HG02571 (cell line): ENCODE measurements around the gene CCNL2.
A peak's percentile ranks its signal among the peaks of the same experiment; 100 is the strongest.
"Not testable (repeated sequence)": the region's sequence is repeated elsewhere in the genome, so short reads cannot be mapped to it uniquely, and the experiment has no call there.

Experiments used
- ATAC-seq: cut with Tn5 transposase; IDR thresholded peaks from one replicate; pipeline ENCODE4 v1.9.1; 2021; ENCODE audit warnings: mild to moderate bottlenecking, moderate library complexity; ENCODE audit not compliant: unreplicated experiment

The CCNL2 gene

DNA sequence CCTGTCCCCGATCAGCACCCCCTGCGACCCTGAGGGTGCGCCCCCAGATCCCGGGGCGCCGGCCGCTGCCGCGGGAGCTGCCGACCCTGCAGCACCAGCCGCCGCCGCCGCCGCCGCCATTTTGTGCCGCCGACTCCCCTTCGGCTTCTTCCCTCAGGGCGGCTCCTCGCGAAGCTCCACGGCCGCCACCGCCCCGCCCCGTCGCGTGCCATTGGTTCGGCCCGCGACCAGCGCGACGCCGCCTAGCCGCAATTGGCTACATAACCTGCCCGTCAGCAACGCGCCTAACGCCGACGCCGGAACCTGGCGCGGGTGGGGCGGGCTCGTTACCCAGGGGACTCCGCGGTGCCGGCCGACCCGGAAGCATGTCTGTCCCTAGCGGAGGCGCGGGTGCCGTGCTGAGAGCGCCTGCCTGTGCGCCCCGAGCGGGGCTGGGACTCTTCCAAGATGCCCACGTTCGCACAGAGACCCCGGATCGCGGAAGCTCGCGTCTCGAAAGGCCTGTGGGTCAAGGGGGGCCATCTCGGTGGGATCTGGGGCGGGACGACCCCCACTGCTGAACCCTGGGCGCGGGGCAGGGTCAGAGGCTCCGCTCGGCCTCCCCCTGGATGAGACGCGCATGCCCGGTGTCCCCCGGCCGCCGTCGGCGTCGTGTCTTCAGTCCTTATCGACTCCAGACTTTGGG is at the start of gene CCNL2:
TSS of gene CCNL2 (minus strand) at position 149 of the 685 bp plus-strand sequence. CDS start at position 120, 29 bp downstream.
- ATAC-seq, result peak; percentile 85

DNA sequence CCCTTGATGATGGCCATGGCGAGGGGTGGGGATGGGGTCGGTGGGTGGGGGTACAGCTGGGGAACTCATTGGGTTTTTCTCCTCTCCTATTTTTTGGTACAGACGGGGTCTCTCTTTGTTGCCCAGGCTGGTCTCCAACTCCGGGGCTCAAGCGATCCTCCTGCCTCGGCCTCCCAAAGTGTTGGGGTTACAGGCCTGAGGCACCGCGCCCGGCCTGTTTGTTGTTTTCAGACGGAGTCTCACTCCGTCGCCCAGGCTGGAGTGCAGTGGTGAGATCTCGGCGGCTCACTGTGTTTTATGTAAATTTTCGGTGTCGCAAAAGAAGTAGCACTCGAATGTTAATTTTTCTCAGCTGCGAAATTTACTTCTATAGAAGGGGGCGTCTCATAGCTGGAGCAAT is 47.5 kb upstream of the CCNL2 start:
- ATAC-seq, result not testable (repeated sequence)

DNA sequence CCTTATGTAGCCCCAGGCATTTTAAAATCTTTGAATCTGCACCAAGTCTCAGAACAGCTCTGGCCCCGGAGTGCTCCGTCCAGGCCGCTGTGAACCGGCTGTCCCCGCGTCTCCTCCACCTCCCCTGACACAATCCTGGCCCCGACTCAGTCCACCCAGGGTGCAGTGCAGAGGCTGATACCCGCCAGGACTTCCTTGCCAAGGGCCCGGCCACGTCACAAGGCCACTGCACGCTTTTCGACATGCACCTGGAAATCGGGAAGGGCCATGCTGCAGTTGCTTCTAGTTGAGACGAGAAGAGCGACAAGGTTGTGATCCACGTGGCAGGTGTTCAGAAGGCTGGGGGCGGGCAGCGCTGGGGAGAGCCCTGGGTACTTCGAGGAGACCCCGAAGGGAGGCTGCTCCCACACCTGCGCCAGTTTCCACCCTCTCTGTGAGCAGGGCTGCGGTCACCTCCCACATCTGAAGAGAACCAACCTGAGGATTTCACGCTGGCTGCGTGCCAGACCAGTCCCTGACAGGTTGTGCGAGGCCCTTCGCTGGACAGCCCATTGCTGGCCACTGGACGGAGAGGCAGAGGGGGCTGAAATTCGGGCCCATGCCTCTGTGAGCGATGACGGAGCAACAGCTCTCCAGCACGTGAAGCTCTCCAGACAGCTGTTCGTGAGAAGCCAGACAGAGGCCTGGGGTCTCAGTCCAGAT is 43.1 kb upstream of the CCNL2 start:
- ATAC-seq, result no peak

DNA sequence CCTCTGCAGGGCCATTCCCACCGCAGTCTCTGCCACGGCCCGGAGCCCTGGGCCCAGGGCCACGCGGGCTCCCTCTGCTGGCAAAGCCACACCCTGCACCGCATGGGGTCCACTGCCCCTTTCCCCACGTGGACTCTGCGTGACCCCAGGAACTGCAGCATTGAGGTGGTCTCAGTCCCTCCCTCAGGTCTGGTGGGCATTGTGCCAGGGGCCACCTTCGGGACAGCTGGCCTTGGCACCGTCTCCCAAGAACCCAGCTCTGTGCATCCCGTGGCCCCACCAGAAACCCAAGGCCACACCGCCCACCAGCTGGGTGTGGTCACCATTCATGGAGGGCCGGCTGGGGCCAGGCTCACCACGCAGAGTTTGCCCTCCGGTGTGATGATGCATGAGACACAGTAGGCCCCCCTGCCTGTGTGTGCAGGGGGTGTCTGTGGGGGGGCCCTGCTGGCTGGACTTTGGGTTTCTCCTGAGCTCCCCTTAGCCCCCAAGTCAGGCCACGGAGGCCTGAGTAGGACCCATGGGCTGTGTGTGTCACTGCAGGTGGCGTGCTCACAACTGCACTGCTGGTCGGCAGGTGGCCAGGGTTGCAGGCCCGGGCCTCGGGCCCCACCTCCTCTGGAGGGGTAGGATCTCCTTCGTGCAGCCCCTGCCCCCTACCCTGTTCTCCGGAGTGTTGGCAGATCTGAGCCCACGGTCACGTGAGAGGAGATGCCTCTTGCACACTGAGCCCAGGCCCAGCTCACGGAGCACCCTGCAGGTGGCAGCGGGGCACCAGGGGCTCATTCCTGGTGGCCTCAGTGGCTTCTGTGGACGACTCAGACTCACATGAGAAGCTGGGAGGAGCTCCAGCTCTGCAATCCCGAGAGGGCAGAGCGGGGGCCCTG is 42.1 kb upstream of the CCNL2 start:
- no peak for ATAC-seq

DNA sequence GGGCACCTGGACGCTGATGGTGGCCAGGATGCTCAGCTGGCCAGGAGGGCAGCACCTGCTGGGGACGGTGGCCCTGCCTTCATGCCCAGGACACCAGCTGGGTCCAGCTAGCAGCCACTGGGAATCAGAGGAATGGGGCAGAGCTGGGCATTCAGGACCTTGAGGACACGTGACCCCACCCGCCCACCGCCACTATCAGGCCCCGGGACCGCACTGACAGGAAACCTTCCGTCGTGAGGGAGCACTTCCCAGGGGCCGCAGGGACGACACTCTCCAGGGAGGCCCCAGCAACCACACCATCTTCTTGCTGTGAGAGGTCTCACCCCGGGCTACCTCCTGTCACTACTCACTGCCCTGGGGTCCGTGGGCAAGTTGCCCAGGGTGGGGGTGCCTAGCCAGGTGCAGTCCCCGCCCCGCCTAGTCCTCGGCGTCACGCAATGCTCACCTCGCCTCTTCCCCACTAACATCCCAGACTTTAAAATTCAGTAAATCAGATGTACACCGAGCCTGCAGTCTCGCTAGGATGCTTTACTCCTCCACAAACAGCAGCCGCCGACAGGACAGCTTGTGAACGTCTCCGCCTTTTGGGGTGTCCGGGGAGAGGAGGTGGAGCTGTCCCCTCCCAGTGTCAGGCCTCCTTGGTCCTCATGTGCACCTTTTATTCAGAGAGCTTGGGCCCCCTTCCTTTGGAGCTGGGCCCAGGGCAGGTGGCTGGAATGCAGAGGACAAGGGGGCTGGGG is 41.3 kb upstream of the CCNL2 start:
- no peak for ATAC-seq

DNA sequence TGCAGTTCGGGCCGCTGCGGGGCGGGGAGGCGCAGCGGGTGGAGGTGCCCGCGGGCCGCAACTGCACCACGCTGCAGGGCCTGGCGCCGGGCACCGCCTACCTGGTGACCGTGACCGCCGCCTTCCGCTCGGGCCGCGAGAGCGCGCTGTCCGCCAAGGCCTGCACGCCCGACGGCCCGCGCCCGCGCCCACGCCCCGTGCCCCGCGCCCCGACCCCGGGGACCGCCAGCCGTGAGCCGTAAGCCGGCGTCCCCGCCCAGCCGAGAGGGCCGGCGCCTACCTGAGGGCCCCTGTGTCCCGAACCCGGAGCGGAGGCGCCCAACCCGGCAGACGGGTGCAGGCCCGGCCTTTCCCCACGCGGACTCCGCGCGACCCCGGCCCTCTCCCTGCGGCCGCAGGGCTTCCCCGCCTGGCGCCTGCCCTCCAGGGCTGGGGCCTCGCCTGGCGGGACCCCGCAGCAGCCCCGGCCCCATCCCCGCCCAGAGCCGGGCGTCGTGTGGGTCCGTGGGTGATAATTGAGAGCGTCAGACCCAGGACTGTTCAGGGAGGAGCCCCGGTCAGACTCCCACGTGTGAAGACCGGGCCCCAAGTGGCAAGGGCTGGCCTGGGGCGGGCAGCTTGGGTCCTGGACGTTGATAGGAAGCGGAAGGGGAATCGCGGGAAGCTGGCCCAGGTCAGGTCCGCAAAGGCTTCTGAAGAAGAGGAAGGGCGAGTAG is 40.6 kb upstream of the CCNL2 start:
- no peak for ATAC-seq

DNA sequence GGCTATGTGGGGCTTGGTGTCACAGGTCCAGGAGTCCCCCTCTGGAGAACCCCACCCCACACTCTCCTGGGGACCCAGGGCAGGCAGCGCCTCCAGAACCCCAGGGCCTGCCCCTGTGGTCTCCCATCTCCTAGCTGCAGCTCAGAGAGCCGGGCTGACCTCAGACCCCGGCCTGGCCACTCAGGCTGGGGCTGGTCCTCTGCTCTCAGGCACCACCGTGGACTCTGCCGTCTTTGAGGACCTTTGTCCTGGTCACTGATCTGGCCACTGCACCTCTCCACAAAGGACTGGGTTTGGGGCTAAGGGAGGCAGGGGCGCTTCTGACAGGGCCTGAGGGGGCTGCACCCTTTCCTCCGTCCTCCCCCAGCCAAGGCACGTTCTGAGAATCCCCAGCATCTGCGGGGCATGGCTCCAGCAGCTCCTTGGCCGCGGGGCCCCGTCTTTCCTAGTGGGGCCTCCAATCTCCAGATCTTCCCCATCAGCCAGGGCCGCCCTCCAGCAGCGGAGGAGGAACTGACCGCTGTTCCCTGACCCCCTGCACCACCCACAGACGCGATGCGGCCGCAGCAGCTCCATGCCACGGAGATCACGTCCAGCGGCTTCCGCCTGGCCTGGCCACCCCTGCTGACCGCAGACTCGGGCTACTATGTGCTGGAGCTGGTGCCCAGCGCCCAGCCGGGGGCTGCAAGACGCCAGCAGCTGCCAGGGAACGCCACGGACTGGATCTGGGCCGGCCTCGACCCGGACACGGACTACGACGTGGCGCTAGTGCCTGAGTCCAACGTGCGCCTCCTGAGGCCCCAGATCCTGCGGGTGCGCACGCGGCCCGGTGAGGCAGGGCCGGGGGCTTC is 39.6 kb upstream of the CCNL2 start:
- ATAC-seq, result no peak

DNA sequence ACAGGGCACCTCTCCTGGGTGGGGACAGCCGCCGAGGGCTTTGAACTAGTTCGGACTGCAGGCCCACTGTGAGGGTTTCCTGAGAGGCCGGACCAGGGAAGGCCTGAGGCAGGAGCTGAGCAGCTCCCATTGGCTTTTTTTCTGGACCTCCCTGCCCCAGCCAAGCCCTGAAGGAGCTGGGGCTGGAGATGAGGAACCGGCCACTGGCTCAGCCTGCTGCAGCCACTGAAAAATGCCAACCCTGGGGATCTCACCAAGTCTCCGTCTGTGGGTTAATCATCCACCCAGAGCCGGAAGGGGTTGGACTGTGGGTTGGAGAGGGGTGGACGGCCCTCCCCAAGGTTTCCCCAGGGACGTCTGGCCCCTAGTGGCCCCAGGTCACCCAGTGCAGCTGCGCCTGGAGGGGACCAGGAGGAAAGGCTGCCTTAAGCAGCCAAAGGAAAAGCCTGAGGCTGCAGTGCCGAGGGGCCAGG is 38.8 kb upstream of the CCNL2 start:
- no peak for ATAC-seq

DNA sequence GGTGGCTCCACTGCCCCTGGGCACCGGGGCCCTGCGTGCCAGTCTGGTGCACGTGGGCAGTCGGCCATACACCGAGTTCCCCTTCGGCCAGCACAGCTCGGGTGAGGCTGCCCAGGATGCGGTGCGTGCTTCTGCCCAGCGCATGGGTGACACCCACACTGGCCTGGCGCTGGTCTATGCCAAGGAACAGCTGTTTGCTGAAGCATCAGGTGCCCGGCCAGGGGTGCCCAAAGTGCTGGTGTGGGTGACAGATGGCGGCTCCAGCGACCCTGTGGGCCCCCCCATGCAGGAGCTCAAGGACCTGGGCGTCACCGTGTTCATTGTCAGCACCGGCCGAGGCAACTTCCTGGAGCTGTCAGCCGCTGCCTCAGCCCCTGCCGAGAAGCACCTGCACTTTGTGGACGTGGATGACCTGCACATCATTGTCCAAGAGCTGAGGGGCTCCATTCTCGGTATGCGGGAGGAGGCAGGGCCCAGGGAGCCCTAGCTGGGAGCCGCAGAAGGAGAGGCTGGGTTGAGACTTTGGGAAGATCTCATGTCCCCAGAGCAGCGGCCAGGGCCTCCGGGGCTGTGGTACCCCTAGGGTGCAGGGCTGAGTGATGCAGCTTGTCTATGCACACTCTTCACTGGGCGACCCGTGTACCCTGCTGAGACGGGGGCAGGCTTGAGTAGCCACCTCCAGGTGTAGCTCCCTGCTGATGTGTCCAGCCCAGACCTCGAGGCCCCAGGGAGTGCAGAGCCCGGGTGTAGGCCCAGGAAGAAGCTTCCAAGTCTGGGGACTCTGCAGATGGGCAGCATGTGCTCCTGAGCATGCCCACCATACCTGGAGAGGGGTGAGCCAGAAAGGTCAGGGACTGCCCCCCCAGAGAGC is 38.1 kb upstream of the CCNL2 start:
- no peak for ATAC-seq

DNA sequence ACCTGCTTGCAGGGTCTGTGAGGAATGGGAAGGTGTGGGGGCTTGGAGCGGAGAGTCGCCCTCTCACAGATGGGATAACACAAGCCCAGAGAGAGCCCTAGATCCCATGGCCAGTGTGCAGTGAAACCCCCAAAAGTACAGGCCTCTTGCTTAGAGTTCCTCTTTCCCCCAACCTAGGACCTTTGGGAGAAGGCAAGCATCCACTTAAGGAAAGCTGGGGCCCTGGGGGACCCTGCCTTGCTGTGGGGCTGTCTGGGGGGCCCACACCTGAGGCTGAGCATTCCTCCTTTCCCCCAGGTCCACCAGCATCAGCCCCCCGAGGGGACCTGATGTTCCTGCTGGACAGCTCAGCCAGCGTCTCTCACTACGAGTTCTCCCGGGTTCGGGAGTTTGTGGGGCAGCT is 37.5 kb upstream of the CCNL2 start:
- no peak for ATAC-seq

DNA sequence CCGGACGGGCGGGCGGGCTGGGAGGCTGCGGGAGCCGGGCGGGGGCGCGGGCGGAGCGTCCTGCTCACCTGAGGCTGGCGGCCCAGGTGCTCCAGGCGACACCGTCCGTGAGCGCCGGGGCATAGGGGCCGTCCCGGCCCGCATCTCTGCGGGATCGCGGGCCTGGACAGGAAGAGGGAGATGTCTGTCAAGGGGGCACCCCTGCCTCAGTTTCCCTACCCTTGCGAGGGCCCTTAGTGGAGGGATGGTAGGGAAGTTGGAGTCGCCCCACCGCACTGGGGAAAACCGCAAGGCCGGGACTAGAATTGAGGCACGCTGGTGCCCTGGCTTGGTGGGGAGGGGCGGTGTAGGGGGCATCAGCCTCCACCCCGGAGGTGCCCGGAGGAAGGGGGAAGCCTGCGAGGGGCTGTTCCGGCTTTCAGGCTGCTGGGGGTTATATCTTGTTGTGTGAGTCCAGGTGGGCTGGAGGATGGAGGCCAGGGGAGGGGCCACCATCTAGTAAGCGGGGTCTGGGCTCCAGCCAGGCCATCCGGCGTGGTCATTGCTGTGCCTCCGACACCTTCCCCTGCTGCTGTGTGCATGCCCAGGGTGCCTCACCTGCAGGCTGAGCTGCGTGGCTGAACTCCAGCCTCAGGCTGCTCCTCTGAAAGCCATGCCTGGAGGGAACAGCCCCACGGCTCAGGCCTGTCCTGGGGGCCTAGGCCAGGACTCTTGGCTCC is 36.9 kb upstream of the CCNL2 start:
- ATAC-seq, result no peak

DNA sequence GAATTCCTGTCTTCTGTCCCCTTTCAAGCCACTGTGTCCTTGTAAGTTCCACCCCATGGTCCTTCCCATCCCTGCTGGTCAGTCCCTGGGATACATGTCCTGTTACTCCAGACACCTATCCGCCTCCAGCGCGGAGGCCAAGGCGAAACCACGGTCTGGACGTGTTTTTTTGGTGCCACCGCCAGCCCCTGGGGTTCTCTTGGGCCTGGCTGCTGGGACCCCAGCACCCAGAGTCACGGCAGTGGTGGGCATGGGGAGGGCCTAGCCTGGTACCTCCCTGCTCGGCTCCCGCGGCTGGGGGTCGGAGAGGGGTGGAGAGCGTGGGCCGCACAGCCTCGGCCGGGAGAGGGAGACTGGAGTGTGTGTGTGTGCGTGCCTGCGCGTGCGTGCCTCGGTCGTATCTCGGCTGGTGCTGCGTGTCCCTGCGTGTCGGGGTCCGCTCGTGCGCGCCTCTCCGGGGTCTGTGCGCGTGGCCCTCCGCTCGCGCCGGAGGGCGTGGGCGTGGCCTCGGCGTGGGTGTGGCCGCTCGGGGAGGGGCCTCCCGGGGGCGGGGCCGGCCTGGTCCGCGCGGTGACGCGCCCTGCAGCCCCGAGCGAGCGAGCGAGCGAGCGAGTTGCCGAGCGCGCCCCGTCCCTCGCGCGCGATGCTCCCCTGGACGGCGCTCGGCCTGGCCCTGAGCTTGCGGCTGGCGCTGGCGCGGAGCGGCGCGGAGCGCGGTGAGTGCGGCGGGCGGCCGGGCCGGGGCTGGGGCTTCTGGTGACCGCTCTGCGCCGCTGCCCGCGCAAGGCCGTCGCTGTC is 36.2 kb upstream of the CCNL2 start, which contains the start of gene VWA1:
TSS of gene VWA1 (plus strand) at position 585 of the 798 bp plus-strand sequence. CDS start at position 644, 59 bp downstream.
- no peak for ATAC-seq

DNA sequence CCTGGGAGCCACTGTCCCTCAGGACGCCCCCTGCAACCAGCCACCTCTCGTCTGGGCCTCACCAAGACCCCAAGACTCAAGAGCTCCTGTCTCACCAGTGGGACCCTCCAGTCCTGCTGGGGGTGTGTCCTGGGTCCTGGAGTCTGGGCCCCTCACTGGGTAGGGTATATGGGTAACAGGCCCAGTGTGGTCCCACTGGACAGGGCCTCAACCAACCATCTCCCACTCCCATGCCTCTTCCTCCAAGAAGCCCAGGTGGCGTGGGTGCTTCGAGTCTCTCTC is 35.6 kb upstream of the CCNL2 start:
- no peak for ATAC-seq

DNA sequence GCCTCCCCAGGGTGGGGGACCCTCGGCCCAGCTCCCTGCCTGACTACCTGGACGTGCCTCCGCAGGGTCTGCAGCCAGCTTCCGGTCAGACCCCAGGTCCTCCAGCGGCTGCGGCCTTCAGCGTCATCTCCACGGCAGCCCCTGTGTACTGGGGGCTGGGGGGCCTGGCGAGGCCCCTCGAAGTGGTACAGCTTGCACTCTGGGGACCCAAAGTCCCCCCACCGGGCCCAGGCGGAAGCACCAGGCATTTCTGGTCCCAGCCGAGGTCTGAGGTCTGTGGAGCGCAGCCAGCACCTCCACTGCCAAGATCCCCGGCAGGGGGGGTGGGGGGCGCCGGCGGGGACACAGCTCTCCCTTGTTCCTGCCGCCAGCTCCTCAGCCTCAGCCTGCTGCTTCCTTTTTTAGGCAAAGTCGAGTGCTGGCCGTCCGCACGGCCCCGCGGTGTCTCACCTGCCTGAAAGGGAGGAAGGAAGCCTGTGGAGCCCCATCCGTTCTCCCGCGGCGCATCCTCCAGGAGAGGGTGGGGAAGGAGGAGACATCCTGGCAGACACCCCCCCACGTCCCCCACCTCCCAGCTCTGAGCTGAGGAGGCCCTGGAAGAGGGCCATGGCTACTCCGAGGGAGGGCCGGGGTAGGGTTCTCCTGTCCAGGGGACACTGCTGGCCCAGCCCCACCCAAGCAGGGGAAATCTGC is 35.1 kb upstream of the CCNL2 start:
- no peak for ATAC-seq

DNA sequence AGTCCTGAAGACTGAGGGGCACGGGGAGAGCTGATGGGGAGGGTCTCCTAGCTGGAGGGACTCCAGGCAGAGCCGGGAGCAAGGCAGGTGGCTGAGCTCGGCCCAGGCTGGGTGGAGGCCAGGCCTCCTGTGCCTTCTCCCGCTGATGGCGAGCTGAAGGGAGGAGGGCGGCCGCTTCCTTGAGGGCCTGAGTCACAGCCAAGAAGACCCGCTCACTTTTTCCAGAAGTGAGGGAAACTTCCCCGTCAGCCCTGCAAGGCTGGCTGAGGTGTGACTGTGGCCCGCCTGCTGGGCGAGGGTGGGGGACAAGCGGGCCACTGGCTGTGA is 34.6 kb upstream of the CCNL2 start:
- no peak for ATAC-seq

DNA sequence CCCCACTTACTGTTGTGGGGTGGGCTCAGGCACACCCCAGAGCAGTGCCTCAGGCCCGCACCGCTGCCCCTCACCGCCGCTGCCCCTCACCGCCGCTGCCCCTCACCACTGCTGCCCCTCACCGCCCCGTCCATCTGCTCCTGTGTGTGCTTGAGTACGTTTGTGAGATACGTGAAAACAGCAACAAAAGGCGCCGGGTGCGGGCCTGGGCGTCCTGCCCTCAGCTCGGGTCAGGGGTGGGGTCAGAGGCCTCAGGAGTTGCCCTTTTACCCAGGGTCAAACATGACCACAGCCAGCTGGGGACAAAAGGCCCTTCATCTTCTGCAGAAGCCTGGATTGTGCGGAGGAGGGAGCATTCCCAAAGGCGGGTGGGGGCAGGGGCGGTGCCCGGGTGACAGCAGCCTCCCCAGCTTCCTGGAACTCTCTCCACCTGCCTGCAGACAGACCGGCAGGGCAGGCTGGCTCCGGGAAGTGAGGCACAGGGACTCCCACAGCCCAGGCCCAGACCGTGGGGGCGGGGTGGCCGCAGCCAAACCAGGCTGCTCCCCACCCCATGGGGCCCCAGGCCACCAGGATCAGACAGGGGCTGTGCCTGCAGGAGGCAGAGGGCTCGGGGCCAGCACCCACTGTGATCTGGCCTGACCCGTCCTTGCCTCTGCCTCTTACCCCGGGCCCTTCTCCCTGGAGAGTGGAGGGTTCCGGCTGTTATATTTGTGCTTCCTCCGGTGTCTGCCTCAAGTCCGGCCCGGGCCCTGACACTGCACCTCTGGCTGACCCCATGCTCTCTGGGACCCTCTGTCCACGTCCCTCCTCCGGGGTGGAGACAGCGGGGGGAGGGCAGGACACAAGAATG is 34.0 kb upstream of the CCNL2 start:
- no peak for ATAC-seq
